Fibroblast of lung (primary cell): ENCODE measurements around the gene MYZAP. TPM values are rescaled to one million over a fixed set of nuclear protein-coding genes. Genes with fewer than 3 reads are reported as not detected.
A peak's percentile ranks its signal among the peaks of the same experiment; 100 is the strongest.

Source experiments
- DNase-seq, 2 donors: peaks; one replicate each; pipeline versions ENCODE4 v3.0.0 to v3.0.0-alpha.2; 2010; ENCODE audit warnings: low read depth in 2 of 2
- H2AFZ ChIP-seq: 2 replicates; pipeline ENCODE4 v1.5.1; 2012; ENCODE audit warnings: low read length, control low read depth, inconsistent platforms
- H3K27ac ChIP-seq: 2 replicates; pipeline ENCODE4 v1.5.1; 2011; ENCODE audit warnings: low read length, control low read depth; ENCODE audit not compliant: insufficient read depth
- H3K27me3 ChIP-seq: 2 replicates; pipeline ENCODE4 v1.5.1; 2011; ENCODE audit warnings: mild to moderate bottlenecking, low read length; ENCODE audit not compliant: control insufficient read depth, insufficient read depth
- H3K36me3 ChIP-seq: 2 replicates; pipeline ENCODE4 v1.5.1; 2011; ENCODE audit warnings: low read length; ENCODE audit not compliant: control insufficient read depth, insufficient read depth
- H3K4me1 ChIP-seq: 2 replicates; pipeline ENCODE4 v1.5.1; 2011; ENCODE audit warnings: low read length; ENCODE audit not compliant: control insufficient read depth, insufficient read depth; ENCODE audit errors: extremely low read depth
- H3K4me2 ChIP-seq: 2 replicates; pipeline ENCODE4 v1.5.1; 2011; ENCODE audit warnings: low read length, control low read depth; ENCODE audit not compliant: insufficient read depth; ENCODE audit errors: extremely low read depth
- H3K4me3 ChIP-seq, 4 experiments: fragments of 200-600 bp in 1 of 4; sonication (generic) in 1 of 4; replicated peaks in 1 of 4; 2 replicates each; pipeline ENCODE4 v1.5.1; 2011 to 2016; ENCODE audit warnings: low read length in 4 of 4, low read depth in 3 of 4, mild to moderate bottlenecking in 3 of 4, control low read depth in 2 of 4, inconsistent platforms in 1 of 4, mixed read lengths in 1 of 4; ENCODE audit not compliant: insufficient read depth in 1 of 4; ENCODE audit errors: control extremely low read depth in 1 of 4
- H3K79me2 ChIP-seq: 2 replicates; pipeline ENCODE4 v1.5.1; 2012; ENCODE audit warnings: mild to moderate bottlenecking, low read length, inconsistent platforms; ENCODE audit not compliant: control insufficient read depth, insufficient read depth
- H3K9ac ChIP-seq: 2 replicates; pipeline ENCODE4 v1.5.1; 2011; ENCODE audit warnings: mild to moderate bottlenecking, low read length, control low read depth; ENCODE audit not compliant: insufficient read depth
- H3K9me3 ChIP-seq: 2 replicates; pipeline ENCODE4 v1.5.1; 2012; ENCODE audit warnings: low read depth, low read length; ENCODE audit not compliant: control insufficient read depth, insufficient read depth
- H4K20me1 ChIP-seq: 2 replicates; pipeline ENCODE4 v1.5.1; 2011; ENCODE audit warnings: low read length; ENCODE audit not compliant: control insufficient read depth, insufficient read depth; ENCODE audit errors: extremely low read depth
- CTCF ChIP-seq, 2 donors: IDR thresholded peaks in 1 of 2; conservative IDR thresholded peaks in 1 of 2; 1 replicate in 1 of 2; 2 replicates in 1 of 2; pipeline ENCODE4 v1.5.1; 2011 to 2012; ENCODE audit warnings: low read length in 2 of 2, control low read depth in 1 of 2, inconsistent platforms in 1 of 2, low read depth in 1 of 2, mild to moderate bottlenecking in 1 of 2
- EZH2 ChIP-seq: IDR thresholded peaks from 2 replicates; pipeline ENCODE4 v1.5.1; 2012; ENCODE audit warnings: low read length, control low read depth, mild to moderate bottlenecking; ENCODE audit errors: missing control alignments
- polyA plus RNA-seq, 2 donors: library from polyadenylated mRNA; depleted of rRNA in 1 of 2; stranded (reverse) in 1 of 2; unstranded in 1 of 2; fragments of >200 nt; gene quantifications; 2 replicates each; pipeline ENCODE4 v1.2.1, GENCODE V29; 2011 to 2012; ENCODE audit warnings: missing spikeins in 1 of 2
- total RNA-seq: library from RNA; depleted of rRNA; stranded (reverse); fragments of >200 nt; gene quantifications from 2 replicates; pipeline ENCODE4 v1.2.1, GENCODE V29; 2014

Gene MYZAP
- total and polyA plus RNA-seq, 2 donors (not counting 1 experiment from before 2014, with no cell fraction given): 0.17 TPM; not detected in 1

GRCh38 chr15:57683481-57683880 lies 91.8 kb downstream of the MYZAP start:
- H3K4me2 ChIP-seq: no peak overlapping the region
- H3K9ac ChIP-seq: no peak overlapping the region
- no peak overlapping the region for H3K27ac ChIP-seq
- H4K20me1 ChIP-seq: no peaks in the 10 kb centered on the region
- no peaks in the 10 kb centered on the region for H3K4me1 ChIP-seq
- TF ChIP-seq EZH2: no peak
- no peak for TF ChIP-seq CTCF (conservative IDR thresholded peaks at IDR 0.05 in 1 of 2, IDR thresholded peaks at IDR 0.05 in 1 of 2; ENCODE audit: low read depth in 1 of 2, low read length in 2 of 2)
- H3K9me3 ChIP-seq: no peaks in the 10 kb centered on the region
- H3K36me3 ChIP-seq: no peaks in the 10 kb centered on the region
- H3K79me2 ChIP-seq: no peaks in the 10 kb centered on the region
- H3K27me3 ChIP-seq: no peaks in the 10 kb centered on the region
- no peak for DNase-seq
- no peak overlapping the region for H3K4me3 ChIP-seq
- no peak overlapping the region for H2AFZ ChIP-seq

DNA sequence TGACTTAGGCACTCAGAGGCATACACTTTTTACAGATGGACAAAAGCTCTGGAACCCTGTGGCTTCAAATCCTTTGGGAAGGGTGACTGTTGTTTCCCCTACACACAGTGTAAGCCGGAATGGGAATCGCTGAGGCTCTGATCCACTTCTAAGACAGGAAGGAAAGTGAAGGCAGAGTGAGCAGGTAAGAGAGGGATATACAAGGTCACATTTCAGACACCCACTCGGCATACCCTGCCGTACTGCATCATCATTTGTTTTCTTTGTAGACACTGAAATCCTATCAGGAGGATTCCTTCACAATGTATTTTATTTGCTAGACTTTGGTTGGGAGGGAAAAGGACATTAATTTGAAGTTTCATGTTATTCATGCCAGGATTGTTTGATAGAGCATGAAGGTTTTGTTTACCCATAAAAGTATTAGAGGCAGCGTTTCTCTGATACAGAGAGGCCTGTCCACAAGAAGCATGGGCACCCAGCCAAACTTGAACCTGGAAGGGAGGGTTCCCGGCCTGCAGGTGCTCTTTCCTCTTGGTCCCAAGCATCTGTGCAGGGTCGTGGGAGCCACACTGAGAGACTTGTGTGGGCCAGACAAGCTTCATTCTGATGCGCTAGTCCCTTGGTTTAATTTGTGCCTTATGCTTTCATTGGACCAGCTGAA lies 92.9 kb downstream of the MYZAP start:
- Histone ChIP-seq H2AFZ (no peak overlapping the region), H3K9me3 (no peaks in the 10 kb centered on the region), H3K79me2 (no peaks in the 10 kb centered on the region), H3K4me1 (no peaks in the 10 kb centered on the region), H4K20me1 (no peaks in the 10 kb centered on the region), H3K9ac (no peak overlapping the region), H3K4me3 (no peak overlapping the region), H3K36me3 (no peaks in the 10 kb centered on the region), H3K27me3 (no peaks in the 10 kb centered on the region), H3K27ac (no peak overlapping the region), H3K4me2 (no peak overlapping the region)
- TF ChIP-seq EZH2: no peak
- no peak for TF ChIP-seq CTCF (conservative IDR thresholded peaks at IDR 0.05 in 1 of 2, IDR thresholded peaks at IDR 0.05 in 1 of 2; ENCODE audit: low read depth in 1 of 2, low read length in 2 of 2)
- DNase-seq: no peak

DNA sequence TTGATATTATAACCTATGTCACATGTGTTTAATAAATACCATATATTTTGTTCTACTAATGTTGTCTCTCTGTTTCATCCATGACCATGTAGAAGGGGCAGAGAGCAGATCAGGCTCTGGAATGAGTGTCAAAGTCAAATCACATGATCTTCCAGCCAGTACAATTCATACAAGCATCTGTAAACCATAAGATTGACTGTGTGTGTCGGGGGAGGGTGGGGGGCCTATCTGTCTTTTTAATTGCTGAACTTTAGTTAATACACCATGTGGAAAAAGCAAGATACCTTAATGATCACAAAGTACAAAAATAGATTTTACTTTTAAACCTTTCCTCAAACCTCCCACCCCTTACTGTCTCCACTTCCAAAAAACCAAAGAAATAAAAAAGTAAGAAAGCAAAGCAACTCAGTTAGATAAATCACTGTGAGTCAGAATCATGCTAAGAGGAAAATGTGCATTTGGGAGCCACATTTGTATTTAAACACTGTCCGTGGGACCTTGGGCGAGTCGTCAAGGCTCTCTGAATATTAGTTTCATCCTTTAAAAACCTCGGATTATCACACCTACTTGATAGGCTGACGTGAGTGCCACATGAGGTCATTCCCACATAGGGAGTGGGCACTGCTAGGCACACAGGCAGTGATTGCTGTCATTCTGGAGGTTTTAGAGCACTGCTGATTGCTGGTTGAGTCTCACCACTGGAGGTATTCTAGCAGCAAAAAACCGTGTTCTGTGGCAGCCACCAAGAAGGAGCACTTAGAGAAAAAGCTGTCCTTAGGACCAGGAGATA lies 93.8 kb downstream of the MYZAP start:
- peak overlapping the region; percentile 13 for H3K4me2 ChIP-seq

More for the DNA sequence above, 93.8 kb downstream of the MYZAP start:
- H3K36me3 ChIP-seq: no peaks in the 10 kb centered on the region
- peak overlapping the region; percentile 68 for H2AFZ ChIP-seq
- H4K20me1 ChIP-seq: no peaks in the 10 kb centered on the region
- H3K27ac ChIP-seq: no peak overlapping the region
- DNase-seq: no peak
- no peaks in the 10 kb centered on the region for H3K9me3 ChIP-seq
- no peak overlapping the region for H3K9ac ChIP-seq
- H3K4me3 ChIP-seq: no peak overlapping the region
- no peaks in the 10 kb centered on the region for H3K79me2 ChIP-seq
- no peaks in the 10 kb centered on the region for H3K27me3 ChIP-seq
- TF ChIP-seq EZH2 (no peak), CTCF (conservative IDR thresholded peaks at IDR 0.05 in 1 of 2, IDR thresholded peaks at IDR 0.05 in 1 of 2; ENCODE audit: low read depth in 1 of 2, low read length in 2 of 2) (no peak)
- no peaks in the 10 kb centered on the region for H3K4me1 ChIP-seq
